T-helper 22 cell (primary cell): ENCODE results near the gene VCL.
"Not testable (repeated sequence)": the region's sequence is repeated elsewhere in the genome, so short reads cannot be mapped to it uniquely, and the experiment has no call there.

Experiments used
- DNase-seq: peaks from one replicate; pipeline ENCODE4 v3.0.0-alpha.2; 2020; ENCODE audit warnings: low read depth

VCL gene

DNA sequence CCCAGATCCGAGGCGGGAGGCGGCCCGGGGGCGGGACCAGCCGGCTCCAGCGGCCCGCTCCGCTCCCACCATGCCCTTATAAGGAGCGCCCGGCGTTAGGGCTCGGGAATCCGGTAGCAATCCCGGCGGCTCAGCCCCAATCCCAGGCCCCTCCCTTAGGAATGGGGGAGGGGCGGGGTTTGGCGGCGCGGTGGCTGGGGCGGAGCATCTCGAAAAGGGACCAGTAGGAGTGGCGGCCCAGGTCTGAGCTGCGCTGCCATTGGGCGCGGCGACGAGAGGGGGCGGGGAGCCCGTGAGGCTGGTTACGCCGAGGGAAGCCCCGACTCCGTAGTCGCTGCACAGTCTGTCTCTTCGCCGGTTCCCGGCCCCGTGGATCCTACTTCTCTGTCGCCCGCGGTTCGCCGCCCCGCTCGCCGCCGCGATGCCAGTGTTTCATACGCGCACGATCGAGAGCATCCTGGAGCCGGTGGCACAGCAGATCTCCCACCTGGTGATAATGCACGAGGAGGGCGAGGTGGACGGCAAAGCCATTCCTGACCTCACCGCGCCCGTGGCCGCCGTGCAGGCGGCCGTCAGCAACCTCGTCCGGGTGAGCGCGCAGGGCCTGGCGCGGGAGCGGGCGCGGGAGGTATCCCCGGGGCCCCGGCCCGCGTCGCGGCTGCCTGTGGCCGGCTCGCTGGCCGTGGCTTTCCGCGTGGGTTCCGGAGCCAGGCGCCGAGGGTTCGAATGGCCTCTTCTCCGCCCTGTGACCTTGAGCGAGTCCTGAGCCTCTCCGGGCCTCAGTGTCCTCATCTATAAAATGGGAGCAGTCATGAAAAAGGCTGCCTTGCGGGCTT is at the start of gene VCL:
VCL (plus strand) TSS at position 330 of the 836 bp plus-strand sequence; CDS start at position 422, 92 bp downstream.
- peak; percentile 90 for DNase-seq

DNA sequence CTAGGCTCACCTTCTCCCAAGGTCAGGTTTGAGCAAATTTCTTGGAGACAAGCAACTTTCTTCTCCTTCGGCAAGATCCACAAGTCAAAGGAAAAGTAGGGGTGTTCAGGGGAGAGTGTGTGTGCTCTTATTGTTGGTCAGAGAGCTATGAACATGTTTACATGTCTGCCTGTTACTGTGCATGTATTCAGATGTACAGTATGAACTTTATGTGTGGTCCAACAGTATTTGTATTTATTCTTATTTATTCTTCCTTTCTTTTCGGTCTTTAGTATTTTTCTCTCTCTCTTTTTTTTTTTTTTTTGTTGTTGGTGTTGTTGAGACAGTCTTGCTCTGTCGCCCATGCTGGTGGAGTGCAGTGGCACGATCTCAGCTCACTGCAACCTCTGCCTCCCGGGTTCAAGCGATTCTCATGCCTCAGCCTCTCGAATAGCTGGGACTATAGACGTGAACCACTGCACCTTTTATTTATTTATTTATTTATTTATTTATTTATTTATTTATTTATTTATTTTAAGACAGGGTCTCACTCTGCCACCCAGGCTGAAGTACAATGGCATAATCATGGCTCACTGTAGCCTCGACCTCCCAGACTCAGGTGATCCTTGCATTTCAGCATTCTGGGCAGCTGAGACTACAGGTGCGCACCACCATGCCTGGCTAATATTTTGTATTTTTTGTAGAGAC is 48.8 kb upstream of the VCL start:
- DNase-seq: no peak

DNA sequence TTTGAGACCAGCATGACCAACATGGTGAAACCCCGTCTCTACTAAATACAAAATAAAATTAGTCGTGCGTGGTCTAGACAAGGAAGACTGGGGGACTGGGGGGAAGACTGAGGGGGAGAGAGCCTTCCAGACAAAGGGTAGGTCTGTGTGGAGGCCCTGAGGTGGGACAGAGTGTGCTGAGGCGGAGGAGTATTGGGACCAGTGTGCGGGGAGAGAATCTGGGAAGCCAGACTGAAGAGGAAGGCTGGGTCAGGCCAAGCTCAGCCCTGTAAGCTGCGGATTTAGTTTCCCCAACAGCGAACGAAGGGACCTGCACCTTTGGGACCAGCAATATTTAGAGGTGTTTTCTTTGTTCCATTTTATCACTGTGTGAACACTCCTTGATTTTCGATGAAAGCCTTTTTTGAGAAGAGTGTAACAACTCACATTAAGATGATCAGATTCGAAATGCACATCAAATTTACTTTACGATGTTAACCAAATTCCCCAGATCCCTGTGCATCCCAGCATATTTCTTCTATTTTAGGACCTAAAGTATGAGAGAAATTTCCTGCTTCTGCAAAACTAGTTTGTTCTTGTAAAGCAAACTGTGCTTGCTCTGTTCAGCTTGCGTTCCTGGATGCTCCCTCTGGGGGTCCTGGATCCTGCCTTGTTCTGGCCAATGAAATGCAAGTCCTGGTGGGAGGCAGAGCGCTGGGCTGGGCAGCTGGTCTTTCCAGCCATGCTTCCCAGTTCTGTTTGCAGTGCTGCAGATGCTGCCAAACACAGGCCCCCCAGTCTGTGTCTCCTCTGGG is 47.6 kb upstream of the VCL start:
- no peak for DNase-seq

DNA sequence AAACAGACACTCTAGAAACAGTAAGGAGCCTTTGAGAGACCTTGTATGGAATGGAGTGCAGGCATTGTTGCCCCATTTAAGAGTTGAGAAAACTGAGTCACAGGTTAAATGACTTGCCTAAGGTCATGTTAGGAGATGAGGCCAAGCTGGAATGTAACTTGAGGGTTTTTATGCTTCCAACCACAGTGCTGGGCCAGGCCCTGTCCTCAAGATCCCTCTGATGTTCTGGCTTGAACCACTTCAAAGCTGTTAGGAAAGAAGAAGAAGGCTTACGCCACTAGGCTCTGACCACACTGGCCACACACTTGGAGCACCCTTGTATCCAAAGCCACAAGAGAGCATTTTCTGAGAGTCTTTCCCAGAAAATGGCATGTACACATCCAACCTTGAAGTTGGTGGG is 44.3 kb upstream of the VCL start:
- no peak for DNase-seq

DNA sequence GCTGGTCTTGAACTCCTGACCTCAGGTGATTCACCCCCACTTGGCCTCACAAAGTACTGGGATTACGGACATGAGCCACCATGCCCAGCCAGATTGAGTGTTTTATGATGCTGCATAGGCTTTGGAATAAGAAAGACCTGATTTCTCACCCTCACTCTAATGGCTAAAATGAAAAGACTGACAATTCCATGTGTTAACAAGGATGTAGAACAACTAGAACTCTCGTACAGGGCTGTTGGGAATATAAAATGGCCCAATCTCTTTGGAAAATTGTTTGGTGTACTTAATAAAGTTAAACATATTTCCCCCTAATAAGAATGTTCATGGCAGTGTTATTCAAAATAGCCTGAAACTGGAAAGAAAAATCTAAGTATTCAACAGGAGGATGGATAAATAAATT is 43.2 kb upstream of the VCL start:
- no peak for DNase-seq

DNA sequence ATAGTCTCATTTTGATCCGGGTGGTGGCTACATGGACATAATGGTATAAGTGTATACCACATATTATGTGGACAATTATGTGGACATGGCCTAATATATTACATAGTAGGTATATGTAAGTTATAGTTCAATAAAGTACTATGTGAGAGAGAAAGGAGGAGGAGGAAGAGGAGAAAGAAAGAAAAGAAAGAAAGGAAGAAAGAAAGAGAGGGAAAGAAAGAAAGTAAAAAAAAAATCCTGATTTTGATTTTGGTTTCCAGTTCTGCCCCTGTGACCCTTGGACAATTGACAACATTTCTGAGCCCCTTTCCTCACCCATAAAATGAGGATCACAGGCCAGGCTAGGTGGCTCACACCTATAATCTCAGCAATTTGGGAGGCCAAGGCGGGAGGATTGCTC is 42.2 kb upstream of the VCL start:
- no peak for DNase-seq

DNA sequence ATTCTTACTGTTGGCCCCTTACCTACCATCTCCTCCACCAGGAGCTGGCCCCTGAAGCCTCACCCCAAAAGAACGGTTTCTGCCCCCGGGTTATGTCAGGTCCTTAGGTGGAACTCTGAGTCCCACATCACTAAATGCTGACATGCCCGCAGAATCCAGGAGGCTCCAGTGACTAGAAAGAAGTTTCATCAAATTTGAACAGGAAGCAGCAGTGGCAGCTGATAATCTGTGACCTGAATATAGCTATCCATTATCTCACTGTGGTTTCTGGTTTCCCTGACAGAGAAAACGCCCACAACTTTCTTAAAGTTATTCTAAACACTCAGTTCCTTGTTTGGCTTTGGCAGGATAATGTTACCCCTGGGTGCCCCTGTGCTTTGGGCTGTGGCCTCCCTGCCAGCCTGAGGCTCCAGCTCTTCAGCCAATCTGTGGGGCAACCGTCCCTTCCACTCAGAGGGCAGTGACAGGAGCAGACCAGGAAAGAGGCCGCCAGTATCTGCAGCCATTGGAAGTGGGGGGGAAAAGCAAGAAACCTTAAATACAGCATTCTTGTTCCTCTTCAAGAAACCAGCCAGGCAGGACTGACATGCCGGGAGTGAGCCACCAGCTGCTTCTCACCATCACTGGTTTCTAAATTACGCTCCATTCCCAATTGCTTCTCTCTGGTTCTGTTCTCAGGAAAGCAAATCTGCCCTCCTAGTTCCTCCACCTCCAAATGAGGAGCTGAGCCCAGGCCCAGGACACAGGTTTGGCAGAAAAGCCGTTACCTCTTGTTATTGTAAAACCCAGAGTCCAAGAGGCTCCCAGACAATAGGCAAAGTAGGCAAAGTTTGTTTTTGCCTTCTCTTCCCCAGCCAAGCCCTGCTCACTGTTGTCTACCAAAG is 41.2 kb upstream of the VCL start:
- peak; percentile 24 for DNase-seq

DNA sequence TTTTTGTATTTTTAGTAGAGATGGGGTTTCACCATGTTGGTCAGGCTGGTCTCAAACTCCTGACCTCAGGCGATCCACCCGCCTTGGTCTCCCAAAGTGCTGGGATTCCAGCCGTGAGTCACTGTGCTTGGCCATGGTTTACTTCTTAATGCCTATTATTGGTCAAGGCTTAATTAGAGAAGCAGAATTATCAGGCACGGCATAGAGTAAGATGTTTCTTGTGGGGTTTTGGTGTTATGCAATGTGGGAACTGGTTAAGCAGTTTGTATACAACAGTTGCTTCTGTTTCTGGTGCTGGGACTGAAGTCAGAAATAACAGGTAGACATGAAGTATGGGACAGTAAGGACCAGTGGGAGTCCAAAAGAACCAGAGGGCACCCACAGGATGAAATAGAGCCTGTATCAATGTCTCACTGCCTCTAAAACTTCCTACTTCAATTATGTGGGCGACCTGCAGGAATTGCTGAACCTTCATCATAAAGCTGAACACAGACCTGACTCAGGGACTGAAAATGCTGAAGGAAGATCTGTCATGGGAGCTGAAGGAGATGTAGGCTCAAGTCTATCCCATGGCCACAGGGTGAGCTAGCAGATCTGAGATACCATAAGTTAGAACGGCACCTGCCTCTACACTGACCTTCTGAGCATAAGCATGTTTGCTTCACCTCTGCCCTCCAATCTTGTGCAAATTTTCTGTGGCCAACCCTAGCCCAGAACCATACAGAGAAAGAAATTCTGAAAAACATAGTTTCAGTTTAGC is 38.3 kb upstream of the VCL start:
- DNase-seq: no peak

DNA sequence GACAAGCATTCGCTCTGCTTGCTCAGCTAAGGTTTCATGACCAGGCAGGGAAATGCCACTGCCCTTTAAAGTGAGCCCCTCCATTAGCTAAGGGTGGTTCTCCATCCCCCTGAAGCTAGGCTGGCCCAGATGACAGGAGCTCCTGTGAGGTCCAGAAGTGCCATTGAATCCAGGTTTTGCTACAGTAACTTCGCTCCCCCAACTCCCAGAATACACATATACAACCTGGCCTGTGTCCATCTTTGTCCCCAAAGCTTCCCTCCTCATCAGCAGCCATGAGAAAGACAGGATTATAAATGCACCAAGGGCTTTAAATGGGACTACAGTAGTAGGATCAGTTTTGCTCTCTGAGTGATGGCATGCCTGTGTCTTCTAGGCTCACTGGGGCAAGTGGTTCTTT is 35.5 kb upstream of the VCL start:
- DNase-seq: no peak

DNA sequence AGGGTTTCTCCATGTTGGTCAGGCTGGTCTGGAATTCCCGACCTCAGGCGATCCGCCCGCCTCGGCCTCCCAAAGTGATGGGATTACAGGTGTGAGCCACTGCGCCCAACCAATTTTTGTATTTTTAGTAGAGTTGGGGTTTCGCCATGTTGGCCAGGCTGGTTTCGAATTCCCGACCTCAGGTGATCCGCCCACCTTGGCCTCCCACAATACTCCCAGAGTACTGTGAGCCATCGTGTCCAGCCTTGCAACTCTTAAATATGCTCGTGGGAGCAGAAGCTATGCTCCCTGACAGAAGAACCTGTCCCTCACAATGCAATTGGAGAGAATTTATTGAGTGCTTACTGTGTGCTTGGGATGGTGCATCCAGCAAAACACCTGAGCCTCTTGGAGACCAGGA is 34.4 kb upstream of the VCL start:
- DNase-seq: not testable (repeated sequence)

DNA sequence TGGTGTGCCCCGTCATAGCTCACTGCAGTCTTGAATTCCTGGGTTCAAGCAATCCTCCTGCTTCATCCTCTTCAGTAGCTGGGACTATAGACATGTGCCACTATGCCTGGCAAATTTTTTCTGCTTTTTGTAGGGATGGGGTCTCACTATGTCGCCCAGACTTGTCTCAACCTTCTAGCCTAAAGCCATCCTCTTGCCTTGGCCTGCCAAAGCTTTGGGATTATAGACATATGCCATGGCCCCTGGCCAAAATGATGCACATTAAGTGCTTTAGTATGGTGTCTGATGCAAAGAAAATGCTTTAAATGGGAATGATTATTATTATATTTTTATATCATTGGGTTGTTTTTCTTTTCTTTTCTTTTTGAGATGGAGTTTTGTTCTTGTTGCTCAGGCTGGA is 33.2 kb upstream of the VCL start:
- no peak for DNase-seq

DNA sequence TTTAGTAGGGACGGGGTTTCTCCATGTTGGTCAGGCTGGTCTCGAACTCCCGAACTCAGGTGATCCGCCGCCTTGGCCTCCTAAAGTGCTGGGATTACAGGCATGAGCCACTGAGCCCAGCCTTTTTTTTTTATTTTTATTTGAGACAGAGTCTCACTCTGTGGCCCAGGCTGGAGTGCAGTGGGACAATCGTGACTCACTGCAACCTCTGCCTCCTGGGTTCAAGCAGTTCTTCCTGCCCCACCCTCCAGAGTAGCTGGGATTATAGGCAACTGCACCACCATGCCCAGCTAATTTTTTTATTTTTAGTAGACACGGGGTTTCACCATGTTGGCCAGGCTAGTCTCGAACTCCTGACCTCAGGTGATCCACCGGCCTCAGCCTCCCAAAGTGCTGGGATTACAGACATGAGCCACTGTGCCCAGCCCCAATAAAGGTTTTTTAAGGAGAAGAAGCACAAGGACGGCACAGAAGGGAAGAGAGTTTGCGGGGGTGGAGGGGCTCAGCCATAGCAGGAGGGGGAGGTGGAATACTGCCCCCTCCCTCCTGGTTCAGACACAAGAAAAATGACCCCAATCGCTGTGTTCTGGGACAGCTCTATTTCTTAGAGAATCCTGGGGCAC is 32.5 kb upstream of the VCL start:
- DNase-seq: not testable (repeated sequence)

DNA sequence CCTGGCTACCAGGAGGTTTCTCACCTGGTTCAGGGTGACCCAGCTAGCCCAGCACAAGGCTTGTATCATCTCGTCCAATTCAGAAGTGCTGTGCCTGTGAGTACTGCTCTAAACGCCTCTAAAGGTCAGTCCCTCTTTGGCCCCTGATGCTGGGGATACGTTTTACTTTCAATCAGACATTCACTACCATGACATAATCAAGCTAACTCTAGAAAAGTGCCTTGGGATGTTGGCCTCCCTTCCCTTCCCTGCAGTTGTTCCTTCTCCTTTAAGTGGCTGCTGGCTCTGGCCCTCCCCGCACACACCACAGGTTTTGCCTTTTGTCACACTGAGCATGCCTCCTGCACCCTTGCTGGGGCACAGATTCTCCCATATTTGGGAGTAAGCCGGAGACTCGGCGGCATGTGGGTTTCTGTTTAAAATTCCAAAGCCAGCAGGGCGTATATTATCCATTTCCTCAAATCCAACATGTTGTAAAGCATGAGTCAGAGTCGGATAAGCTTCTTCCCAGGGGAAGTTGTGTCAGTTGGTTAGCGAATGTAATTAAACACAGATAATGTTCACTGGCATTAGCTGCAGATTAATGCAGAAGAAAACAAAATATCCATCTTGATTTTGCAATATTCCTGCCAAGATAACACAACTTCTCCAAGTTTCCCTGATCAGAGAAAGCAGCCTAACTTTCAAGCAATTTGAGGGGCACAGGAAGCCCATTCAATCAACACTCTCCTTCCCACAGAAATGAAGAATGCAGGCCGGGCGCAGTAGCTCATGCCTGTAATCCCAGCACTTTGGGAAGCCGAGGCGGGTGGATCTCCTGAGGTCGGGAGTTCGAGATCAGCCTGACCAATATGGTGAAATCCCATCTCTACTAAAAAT is 31.8 kb upstream of the VCL start:
- no peak for DNase-seq

DNA sequence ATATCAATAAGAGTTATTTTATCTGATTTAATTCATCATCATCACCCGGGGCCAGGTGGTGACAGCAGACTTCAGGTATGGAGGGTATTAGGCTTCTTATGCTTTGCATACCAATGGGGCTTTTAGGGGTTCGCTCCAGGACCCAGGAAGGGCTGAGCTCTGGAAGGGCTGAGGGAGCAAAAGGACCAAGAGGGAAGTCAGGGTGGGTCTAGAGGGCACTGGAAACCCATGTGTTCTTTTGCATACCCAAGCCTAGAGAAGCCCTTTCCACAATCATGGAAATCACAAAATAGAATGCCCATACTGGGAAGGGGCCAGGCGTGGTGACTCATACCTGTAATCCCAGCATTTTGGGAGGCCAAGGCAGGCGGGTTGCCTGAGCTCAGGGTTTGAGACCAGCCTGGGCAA is 30.9 kb upstream of the VCL start:
- no peak for DNase-seq

DNA sequence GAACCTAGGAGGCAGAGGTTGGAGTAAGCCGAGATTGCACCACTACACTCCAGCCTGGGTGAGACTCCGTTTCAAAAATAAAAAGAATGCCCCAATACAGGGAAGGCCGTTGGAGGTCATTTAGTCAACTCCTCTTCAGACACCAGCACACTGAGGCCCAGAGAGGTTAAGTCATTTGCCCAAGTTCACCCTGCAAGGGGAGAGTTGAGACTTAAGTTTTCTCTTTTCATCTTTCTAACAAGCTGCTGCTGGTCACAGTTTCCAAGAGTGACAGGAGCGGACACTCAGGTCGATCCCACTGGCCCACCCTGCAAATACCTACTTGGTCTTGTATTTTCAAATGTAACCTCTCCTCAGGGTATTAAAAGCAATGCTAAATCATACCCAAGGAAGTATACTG is 30.4 kb upstream of the VCL start:
- DNase-seq: no peak

DNA sequence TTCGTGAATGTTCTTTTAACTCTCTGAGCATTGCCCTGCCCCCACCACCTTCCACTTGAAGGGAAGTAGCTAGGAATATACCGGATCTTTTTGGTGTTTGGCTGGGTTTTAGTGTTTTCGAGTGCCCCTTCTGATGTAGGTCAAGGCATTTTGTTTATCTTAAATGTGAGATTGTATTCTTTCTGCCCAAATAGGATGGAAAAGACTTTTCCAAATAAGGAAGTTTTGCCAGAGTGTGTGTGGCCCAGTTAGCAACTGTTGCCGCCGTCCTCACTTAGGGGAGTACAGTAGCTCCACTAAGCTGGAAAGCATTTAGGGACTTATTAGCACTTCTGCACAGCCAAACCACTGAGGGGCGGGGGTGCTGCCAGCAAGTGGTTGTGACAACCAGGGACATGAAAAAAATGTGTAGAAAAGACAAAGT is 29.8 kb upstream of the VCL start:
- no peak for DNase-seq

DNA sequence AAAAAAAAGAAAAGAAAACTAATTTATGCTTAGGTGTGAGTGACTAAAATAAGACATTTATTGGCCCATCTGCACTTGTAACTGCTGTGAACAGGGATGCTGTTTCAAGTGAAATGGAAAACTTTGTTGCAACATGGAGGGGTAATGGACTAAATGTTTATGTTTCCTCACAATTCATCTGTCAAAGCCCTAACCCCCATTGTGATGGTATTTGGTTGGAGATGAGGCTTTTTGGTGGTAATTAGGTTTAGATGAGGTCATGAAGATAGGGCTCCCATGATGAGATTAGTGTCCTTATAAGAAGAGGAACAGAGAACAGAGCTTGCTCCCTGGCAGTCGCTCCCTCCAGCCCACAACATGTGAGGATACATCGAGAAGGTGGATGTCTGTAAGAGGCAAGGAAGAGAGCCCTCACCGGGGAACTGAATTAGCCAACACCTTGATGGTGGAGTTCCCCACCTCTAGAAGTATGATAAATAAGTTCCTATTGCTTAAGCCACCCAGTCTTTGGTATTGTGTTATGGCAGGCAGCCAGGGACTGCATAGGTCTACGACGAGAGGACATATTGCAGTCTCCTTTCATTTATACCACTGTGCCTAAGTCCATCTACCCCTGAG is 28.6 kb upstream of the VCL start:
- DNase-seq: no peak

DNA sequence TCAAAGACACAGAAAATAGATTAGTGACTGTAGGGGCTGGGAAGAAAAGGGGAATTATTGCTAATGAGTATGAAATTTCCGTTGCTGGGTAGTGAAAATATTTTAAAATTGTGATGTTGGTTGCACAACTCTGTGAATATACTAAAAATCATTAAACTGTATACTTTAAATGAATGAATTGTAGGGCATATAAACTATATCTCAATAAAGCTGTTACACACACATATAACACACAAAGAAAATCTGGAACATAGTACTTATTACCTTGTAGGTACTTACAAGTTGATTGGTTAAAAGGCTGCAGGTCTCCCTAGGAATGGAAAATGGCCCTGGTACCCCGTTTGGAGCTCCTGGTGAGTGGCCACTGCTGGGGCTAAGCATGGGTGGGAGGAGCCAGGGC is 27.1 kb upstream of the VCL start:
- no peak for DNase-seq
